ENCODE results near the gene MYCBP. TPM values are rescaled to one million over a fixed set of nuclear protein-coding genes. Genes with fewer than 3 reads are reported as not detected.
"Not testable (repeated sequence)": the region's sequence is repeated elsewhere in the genome, so short reads cannot be mapped to it uniquely, and the experiment has no call there.

MYCBP gene
- total RNA-seq, 6 experiments from 2014 or later = 6.0 to 14.4 (median 8.3) TPM

DNA sequence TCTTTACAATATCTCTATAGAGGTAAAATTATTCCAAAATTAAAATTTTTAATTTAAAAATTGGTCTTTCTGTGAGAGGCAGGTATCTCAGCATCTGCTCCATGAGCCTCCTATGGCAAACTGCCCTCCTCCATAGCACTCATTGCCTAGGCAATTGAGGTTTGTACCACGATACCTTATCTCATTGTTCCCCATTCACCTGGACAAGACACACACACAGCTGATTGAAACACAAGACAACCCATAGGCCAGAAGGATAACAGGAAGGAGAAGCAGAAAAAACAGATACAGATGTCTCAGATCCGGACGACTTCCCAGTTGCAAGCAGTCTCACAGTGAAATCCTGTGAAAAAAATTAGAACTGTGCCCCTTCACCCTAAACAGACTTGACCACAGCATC is 44.2 kb upstream of the MYCBP start:
- Histone ChIP-seq H3K9me3 (no peaks in the 10 kb centered on the region), H3K36me3 (no peaks in the 10 kb centered on the region), H3K4me1 (no peaks in the 10 kb centered on the region), H3K4me3 (no peak overlapping the region), H3K27ac (no peak overlapping the region), H3K27me3 (no peaks in the 10 kb centered on the region)
- no peak for ATAC-seq
- intact Hi-C loops (cut with DNase I) = no loop called here
- no peak for TF ChIP-seq POLR2A (IDR thresholded peaks at IDR 0.05)
- TF ChIP-seq, protein P1, sequence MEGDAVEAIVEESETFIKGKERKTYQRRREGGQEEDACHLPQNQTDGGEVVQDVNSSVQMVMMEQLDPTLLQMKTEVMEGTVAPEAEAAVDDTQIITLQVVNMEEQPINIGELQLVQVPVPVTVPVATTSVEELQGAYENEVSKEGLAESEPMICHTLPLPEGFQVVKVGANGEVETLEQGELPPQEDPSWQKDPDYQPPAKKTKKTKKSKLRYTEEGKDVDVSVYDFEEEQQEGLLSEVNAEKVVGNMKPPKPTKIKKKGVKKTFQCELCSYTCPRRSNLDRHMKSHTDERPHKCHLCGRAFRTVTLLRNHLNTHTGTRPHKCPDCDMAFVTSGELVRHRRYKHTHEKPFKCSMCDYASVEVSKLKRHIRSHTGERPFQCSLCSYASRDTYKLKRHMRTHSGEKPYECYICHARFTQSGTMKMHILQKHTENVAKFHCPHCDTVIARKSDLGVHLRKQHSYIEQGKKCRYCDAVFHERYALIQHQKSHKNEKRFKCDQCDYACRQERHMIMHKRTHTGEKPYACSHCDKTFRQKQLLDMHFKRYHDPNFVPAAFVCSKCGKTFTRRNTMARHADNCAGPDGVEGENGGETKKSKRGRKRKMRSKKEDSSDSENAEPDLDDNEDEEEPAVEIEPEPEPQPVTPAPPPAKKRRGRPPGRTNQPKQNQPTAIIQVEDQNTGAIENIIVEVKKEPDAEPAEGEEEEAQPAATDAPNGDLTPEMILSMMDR (IDR thresholded peaks at IDR 0.05) = no peak
- WGBS (ENCODE audit: insufficient coverage, low coverage, low lambda C conversion rate, missing lambda C conversion rate) = 97% methylated on average over 3 of the region's 3 CpGs
- no peak for DNase-seq

DNA sequence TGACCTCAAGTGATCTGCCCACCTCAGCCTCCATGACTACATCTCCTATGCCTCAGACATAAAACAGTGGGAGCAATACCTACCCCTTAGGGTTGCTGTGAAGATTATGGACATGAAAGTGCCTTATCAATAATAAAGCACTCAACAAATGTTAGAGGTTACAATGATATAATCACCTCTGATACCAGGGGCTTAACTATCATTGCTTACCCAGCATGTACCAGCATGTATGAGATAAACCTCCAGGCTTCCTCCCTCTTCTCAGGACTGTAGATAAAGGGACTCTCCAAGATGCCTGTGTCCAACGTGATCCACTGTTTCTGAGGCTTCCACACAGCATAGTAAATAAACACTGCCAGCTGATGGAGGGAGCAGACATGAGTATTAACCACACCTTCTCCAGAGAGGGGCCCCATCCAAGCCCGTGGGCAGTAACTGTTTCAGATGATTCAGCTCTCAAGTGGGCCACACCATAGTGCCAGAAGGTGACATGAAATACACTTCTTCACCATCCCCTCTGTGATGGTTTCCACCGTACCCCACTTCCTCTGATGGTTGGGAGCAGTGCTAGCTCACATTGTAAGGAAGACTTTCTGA is 42.3 kb upstream of the MYCBP start:
- DNase-seq (no peak), ATAC-seq (no peak)
- TF ChIP-seq, protein P1 (IDR thresholded peaks at IDR 0.05) = no peak
- TF ChIP-seq POLR2A (IDR thresholded peaks at IDR 0.05) = no peak
- 41% methylated on average over 3 of the region's 3 CpGs for WGBS (ENCODE audit: insufficient coverage, low coverage, low lambda C conversion rate, missing lambda C conversion rate)
- Histone ChIP-seq H3K4me1 (peaks cover 0 to 6% (median 0%) of the 10 kb centered on the region in 4 donors), H3K27me3 (no peaks in the 10 kb centered on the region), H3K27ac (no peak overlapping the region), H3K9me3 (no peaks in the 10 kb centered on the region), H3K36me3 (no peaks in the 10 kb centered on the region), H3K4me3 (no peak overlapping the region)
- intact Hi-C loops (cut with DNase I) = no loop called here

DNA sequence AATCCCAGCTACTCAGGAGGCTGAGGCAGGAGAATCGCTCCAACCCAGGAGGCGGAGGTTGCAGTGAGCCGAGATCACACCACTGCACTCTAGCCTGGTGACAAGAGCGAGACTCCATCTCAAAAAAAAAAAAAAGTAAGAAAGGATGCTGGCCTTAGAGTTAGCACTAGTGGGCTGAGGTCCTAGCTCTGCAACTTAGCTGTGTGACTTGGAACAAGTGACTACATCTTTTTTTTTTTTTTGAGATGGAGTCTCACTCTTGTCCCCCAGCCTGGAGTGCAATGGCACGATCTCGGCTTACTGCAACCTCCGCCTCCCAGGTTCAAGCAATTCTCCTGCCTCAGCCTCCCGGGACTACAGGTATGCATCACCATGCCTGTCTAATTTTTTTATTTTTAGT is 41.8 kb upstream of the MYCBP start:
- H3K27me3 ChIP-seq; ATAC-seq; H3K9me3 ChIP-seq; H3K4me1 ChIP-seq; H3K36me3 ChIP-seq; DNase-seq; H3K27ac ChIP-seq; intact Hi-C loops (cut with DNase I); H3K4me3 ChIP-seq: not testable (repeated sequence)
- 98% methylated on average over 8 of the region's 8 CpGs for WGBS (ENCODE audit: insufficient coverage, low coverage, low lambda C conversion rate, missing lambda C conversion rate)

DNA sequence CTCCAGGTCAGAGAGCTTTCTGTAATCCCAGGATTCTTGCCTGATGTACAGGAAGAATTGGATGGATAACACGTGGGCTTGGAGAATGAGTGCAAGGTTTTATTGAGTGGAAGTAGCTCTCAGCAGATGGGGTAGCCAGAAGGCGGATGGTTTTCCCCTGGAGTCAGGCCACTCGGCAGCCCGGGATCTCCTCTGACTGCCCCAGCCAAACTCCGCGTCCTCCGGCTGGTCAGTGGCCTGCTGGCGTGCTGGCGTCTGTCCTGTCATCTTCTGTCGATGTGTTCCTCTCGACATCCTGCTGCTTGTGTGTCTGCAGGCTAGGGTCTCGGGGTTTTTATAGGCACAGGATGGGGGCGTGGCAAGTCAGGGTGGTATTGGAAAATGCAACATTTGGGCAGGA is 35.7 kb upstream of the MYCBP start:
- TF ChIP-seq POLR2A (IDR thresholded peaks at IDR 0.05) = no peak
- TF ChIP-seq, protein P1 (IDR thresholded peaks at IDR 0.05) = no peak
- Histone ChIP-seq H3K36me3 (no peaks in the 10 kb centered on the region), H3K4me3 (no peak overlapping the region), H3K27ac (no peak overlapping the region), H3K27me3 (no peaks in the 10 kb centered on the region), H3K4me1 (peaks cover 0 to 6% (median 0%) of the 10 kb centered on the region in 4 donors), H3K9me3 (peaks cover 0 to 5% (median 0%) of the 10 kb centered on the region in 4 donors)
- DNase-seq (no peak), ATAC-seq (no peak)
- intact Hi-C loops (cut with DNase I) = no loop called here
- 90% methylated on average over 10 of the region's 13 CpGs for WGBS (ENCODE audit: insufficient coverage, low coverage, low lambda C conversion rate, missing lambda C conversion rate)

DNA sequence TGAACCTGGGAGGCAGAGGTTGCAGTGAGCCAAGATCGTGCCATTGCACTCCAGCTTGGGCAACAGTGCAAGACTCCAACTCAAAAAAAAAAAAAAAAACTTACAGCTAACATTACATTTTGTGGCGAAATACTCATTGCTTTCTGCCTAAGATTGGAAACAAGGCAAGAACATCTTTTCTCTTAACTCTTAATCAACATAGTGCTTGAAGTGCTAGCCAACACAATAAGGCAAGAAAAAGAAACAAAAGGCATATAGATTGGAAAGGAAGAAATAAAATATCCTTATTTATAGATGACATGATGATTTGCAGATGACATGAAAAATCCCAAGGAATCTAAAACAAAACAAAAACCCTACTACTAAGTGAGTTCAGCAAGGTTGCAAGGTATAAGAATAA is 32.8 kb upstream of the MYCBP start:
- Histone ChIP-seq H3K36me3 (no peaks in the 10 kb centered on the region), H3K9me3 (peaks cover 0 to 5% (median 0%) of the 10 kb centered on the region in 4 donors), H3K4me3 (no peak overlapping the region), H3K27ac (no peak overlapping the region), H3K27me3 (no peaks in the 10 kb centered on the region), H3K4me1 (peaks cover 0 to 2% (median 0%) of the 10 kb centered on the region in 4 donors)
- no peak for ATAC-seq
- intact Hi-C loops (cut with DNase I) = no loop called here
- DNase-seq = no peak
- TF ChIP-seq, protein P1 (IDR thresholded peaks at IDR 0.05) = no peak
- no peak for TF ChIP-seq POLR2A (IDR thresholded peaks at IDR 0.05)
- 97% methylated on average over 2 of the region's 2 CpGs for WGBS (ENCODE audit: insufficient coverage, low coverage, low lambda C conversion rate, missing lambda C conversion rate)

All from right lobe of liver (tissue), 6 donors.